HepG2 (cell line): Measurements from ENCODE around the gene ROS1. TPM values are rescaled to one million over a fixed set of nuclear protein-coding genes. Genes with fewer than 3 reads are reported as not detected.
A peak's percentile ranks its signal among the peaks of the same experiment; 100 is the strongest.

Experiments used
- FLYWCH1 ChIP-seq: sonication (generic); formaldehyde crosslinking; IDR thresholded peaks from 2 replicates; pipeline ENCODE4 v1.8.1; 2023; ENCODE audit warnings: mild to moderate bottlenecking, missing genetic modification reagents
- GFI1 ChIP-seq: sonication (generic); formaldehyde crosslinking; IDR thresholded peaks from 2 replicates; pipeline ENCODE4 v1.5.0; 2020; ENCODE audit warnings: missing genetic modification reagents, mild to moderate bottlenecking, borderline replicate concordance
- GLI4 ChIP-seq: sonication (generic); formaldehyde crosslinking; IDR thresholded peaks from 2 replicates; pipeline ENCODE4 v1.5.1; 2020; ENCODE audit warnings: missing genetic modification reagents, mild to moderate bottlenecking, moderate library complexity, borderline replicate concordance
- HNF4A ChIP-seq: sonication (generic); formaldehyde crosslinking; IDR thresholded peaks from 2 replicates; pipeline ENCODE4 v1.4.0; 2020; ENCODE audit warnings: missing genetic modification reagents
- ISL2 ChIP-seq: sonication (generic); formaldehyde crosslinking; IDR thresholded peaks from 2 replicates; pipeline ENCODE4 v1.5.0; 2020; ENCODE audit warnings: missing genetic modification reagents
- RARA ChIP-seq: IDR thresholded peaks from 2 replicates; pipeline ENCODE4 v1.6.1; 2016; ENCODE audit warnings: missing genetic modification reagents, missing compliant biosample characterization
- SMARCC2 ChIP-seq: fragments of 450-650 bp; IDR thresholded peaks from 2 replicates; pipeline ENCODE4 v1.6.1; 2017; ENCODE audit warnings: antibody characterized with exemption, mild to moderate bottlenecking
- SMARCE1 ChIP-seq: fragments of 450-650 bp; IDR thresholded peaks from 2 replicates; pipeline ENCODE4 v1.6.1; 2017; ENCODE audit warnings: borderline replicate concordance
- SOX5 ChIP-seq: IDR thresholded peaks from 2 replicates; pipeline ENCODE4 v1.6.1; 2016; ENCODE audit warnings: borderline replicate concordance
- TEAD3 ChIP-seq: optimal IDR thresholded peaks from 2 replicates; pipeline ENCODE3; 2016; ENCODE audit warnings: borderline replicate concordance
- ZNF605 ChIP-seq: sonication (generic); formaldehyde crosslinking; IDR thresholded peaks from 2 replicates; pipeline ENCODE4 v1.8.0; 2022; ENCODE audit warnings: mild to moderate bottlenecking, missing genetic modification reagents
- polyA plus RNA-seq, 8 experiments: library from polyadenylated mRNA; depleted of rRNA in 3 of 8; stranded (reverse) in 7 of 8; unstranded in 1 of 8; fragments of >200 nt; fragmentation: Illumina TruSeq in 4 of 8; extraction: Trizol in 4 of 8; gene quantifications; 2 replicates each; pipeline versions ENCODE4 v1.2.1 to v1.2.3, GENCODE V29; 2011 to 2016; ENCODE audit warnings: low read depth in 4 of 8, missing spikeins in 1 of 8, mixed read lengths in 1 of 8; ENCODE audit not compliant: insufficient read depth in 1 of 8
- total RNA-seq, 5 experiments: library from RNA; depleted of rRNA; stranded (reverse); fragments of >200 nt; fragmentation: Illumina TruSeq; extraction: Trizol; gene quantifications; 2 replicates each; pipeline ENCODE4 v1.2.3, GENCODE V29; 2016; ENCODE audit warnings: low read depth in 1 of 5
- TF ChIP-seq, protein P1 (sequence below): sonication (generic); formaldehyde crosslinking; IDR thresholded peaks from 2 replicates; pipeline ENCODE4 v1.4.0; 2020; ENCODE audit warnings: missing genetic modification reagents
- TF ChIP-seq, protein P2 (sequence below): sonication (generic); formaldehyde crosslinking; IDR thresholded peaks from 2 replicates; pipeline ENCODE4 v1.4.0; 2020; ENCODE audit warnings: mild to moderate bottlenecking, missing genetic modification reagents, borderline replicate concordance
- TF ChIP-seq, protein P3 (sequence below): sonication (generic); IDR thresholded peaks from 2 replicates; pipeline ENCODE4 v1.6.1; 2016; ENCODE audit warnings: low read depth, borderline replicate concordance

The ROS1 gene
- total and polyA plus RNA-seq, 2 of the 13 experiments (the other 11 are each of a cell fraction or from before 2014, with no cell fraction given): not detected

DNA sequence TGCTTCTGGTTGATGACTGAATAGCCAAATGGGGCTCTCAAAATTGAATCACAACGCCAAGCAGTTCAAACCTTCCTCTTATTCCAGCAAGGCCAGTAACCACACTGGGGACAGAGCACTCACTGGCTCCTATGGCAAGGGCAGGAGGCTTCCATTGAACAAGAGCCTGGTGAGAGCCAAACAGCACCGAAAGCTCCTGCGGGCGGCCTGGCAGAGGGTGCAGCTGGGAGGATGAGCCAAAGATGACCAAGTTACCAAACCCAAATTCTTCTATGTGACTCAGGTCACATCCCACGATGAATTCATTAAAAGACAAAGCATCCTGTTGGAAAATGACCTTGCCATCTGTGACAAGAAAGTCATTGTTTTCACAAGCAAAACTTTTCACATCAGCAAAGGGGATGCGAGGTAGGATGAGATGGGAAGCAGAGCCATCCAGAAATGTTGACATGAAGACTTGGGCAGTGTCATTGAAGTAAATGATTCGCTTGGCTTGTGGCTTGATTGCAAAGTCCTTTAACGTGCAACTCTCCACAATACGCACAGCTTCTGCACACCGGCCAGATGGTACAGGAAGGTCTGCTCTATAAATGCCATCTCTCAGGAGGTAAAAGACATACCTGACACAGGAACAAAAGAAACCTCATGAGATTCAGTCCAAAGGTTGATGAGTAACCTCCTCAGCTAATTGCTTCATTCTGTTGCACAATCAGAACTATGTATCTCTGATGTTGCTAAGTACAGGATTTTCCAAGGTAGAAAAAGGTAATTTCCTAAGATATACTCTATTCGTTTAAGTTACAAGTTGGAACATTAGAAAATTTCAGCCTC, 36.3 kb downstream of the ROS1 start (continued):
- TF ChIP-seq, protein P1, sequence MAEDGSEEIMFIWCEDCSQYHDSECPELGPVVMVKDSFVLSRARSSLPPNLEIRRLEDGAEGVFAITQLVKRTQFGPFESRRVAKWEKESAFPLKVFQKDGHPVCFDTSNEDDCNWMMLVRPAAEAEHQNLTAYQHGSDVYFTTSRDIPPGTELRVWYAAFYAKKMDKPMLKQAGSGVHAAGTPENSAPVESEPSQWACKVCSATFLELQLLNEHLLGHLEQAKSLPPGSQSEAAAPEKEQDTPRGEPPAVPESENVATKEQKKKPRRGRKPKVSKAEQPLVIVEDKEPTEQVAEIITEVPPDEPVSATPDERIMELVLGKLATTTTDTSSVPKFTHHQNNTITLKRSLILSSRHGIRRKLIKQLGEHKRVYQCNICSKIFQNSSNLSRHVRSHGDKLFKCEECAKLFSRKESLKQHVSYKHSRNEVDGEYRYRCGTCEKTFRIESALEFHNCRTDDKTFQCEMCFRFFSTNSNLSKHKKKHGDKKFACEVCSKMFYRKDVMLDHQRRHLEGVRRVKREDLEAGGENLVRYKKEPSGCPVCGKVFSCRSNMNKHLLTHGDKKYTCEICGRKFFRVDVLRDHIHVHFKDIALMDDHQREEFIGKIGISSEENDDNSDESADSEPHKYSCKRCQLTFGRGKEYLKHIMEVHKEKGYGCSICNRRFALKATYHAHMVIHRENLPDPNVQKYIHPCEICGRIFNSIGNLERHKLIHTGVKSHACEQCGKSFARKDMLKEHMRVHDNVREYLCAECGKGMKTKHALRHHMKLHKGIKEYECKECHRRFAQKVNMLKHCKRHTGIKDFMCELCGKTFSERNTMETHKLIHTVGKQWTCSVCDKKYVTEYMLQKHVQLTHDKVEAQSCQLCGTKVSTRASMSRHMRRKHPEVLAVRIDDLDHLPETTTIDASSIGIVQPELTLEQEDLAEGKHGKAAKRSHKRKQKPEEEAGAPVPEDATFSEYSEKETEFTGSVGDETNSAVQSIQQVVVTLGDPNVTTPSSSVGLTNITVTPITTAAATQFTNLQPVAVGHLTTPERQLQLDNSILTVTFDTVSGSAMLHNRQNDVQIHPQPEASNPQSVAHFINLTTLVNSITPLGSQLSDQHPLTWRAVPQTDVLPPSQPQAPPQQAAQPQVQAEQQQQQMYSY: no peak
- TF ChIP-seq, protein P2, sequence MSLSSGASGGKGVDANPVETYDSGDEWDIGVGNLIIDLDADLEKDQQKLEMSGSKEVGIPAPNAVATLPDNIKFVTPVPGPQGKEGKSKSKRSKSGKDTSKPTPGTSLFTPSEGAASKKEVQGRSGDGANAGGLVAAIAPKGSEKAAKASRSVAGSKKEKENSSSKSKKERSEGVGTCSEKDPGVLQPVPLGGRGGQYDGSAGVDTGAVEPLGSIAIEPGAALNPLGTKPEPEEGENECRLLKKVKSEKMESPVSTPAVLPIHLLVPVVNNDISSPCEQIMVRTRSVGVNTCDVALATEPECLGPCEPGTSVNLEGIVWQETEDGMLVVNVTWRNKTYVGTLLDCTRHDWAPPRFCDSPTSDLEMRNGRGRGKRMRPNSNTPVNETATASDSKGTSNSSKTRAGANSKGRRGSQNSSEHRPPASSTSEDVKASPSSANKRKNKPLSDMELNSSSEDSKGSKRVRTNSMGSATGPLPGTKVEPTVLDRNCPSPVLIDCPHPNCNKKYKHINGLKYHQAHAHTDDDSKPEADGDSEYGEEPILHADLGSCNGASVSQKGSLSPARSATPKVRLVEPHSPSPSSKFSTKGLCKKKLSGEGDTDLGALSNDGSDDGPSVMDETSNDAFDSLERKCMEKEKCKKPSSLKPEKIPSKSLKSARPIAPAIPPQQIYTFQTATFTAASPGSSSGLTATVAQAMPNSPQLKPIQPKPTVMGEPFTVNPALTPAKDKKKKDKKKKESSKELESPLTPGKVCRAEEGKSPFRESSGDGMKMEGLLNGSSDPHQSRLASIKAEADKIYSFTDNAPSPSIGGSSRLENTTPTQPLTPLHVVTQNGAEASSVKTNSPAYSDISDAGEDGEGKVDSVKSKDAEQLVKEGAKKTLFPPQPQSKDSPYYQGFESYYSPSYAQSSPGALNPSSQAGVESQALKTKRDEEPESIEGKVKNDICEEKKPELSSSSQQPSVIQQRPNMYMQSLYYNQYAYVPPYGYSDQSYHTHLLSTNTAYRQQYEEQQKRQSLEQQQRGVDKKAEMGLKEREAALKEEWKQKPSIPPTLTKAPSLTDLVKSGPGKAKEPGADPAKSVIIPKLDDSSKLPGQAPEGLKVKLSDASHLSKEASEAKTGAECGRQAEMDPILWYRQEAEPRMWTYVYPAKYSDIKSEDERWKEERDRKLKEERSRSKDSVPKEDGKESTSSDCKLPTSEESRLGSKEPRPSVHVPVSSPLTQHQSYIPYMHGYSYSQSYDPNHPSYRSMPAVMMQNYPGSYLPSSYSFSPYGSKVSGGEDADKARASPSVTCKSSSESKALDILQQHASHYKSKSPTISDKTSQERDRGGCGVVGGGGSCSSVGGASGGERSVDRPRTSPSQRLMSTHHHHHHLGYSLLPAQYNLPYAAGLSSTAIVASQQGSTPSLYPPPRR (CRISPR knock-in tag): no peak
- TF ChIP-seq GFI1 (CRISPR knock-in tag): peak; percentile 45; the same call in 1 of the 2 replicates
- no peak for TF ChIP-seq ISL2 (CRISPR knock-in tag)
- peak; percentile 41; the same call in 1 of the 2 replicates for TF ChIP-seq SMARCE1
- 0 out of 2 replicates have a peak, but pooled peaks have one; percentile 26 for TF ChIP-seq RARA (CRISPR knock-in tag)
- TF ChIP-seq TEAD3 (CRISPR knock-in tag): peak; percentile 43
- peak; percentile 42; the same call in 1 of the 2 replicates for TF ChIP-seq ZNF605
- no peak for TF ChIP-seq FLYWCH1 (CRISPR knock-in tag)
- TF ChIP-seq HNF4A: peak; percentile 84
- peak; percentile 71; the same call in 1 of the 2 replicates for TF ChIP-seq SMARCC2
- no peak for TF ChIP-seq GLI4 (CRISPR knock-in tag)
- TF ChIP-seq, protein P3, sequence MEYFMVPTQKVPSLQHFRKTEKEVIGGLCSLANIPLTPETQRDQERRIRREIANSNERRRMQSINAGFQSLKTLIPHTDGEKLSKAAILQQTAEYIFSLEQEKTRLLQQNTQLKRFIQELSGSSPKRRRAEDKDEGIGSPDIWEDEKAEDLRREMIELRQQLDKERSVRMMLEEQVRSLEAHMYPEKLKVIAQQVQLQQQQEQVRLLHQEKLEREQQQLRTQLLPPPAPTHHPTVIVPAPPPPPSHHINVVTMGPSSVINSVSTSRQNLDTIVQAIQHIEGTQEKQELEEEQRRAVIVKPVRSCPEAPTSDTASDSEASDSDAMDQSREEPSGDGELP: no peak
- TF ChIP-seq SOX5 (CRISPR knock-in tag): peak; percentile 89
